Gastroesophageal sphincter (tissue), 4 donors: Measurements from ENCODE around the gene OCA2. TPM values are rescaled to one million over a fixed set of nuclear protein-coding genes. Genes with fewer than 3 reads are reported as not detected.
"Not testable (repeated sequence)": the region's sequence is repeated elsewhere in the genome, so short reads cannot be mapped to it uniquely, and the experiment has no call there.

Experiments
- ATAC-seq: fragments of 150-250 bp; one replicate; pipeline ENCODE4 v1.9.1; 2016; ENCODE audit warnings: mild to moderate bottlenecking, moderate library complexity
- H3K27ac ChIP-seq, 4 donors: fragments of 200-600 bp; sonication (generic) in 3 of 4; 1 replicate in 3 of 4; 2 replicates in 1 of 4; pipeline ENCODE4 v1.5.1; 2016 to 2019
- H3K27me3 ChIP-seq: fragments of 200-600 bp; sonication (generic); one replicate; pipeline ENCODE4 v1.5.1; 2019
- H3K36me3 ChIP-seq, 2 donors: fragments of 200-600 bp; sonication (generic); one replicate each; pipeline ENCODE4 v1.5.1; 2019; ENCODE audit warnings: control low read depth in 1 of 2
- H3K4me1 ChIP-seq, 3 donors: fragments of 200-600 bp; sonication (generic); 1 replicate in 2 of 3; 2 replicates in 1 of 3; pipeline ENCODE4 v1.5.1; 2016 to 2019; ENCODE audit warnings: control low read depth in 2 of 3
- H3K4me3 ChIP-seq, 2 donors: fragments of 200-600 bp; sonication (generic); one replicate each; pipeline ENCODE4 v1.5.1; 2019; ENCODE audit warnings: mild to moderate bottlenecking in 1 of 2, moderate library complexity in 1 of 2
- H3K9me3 ChIP-seq, 3 donors: fragments of 200-600 bp; sonication (generic); one replicate each; pipeline ENCODE4 v1.5.1; 2017 to 2019; ENCODE audit warnings: control low read depth in 2 of 3
- CTCF ChIP-seq, 4 experiments: fragments of 200-600 bp in 2 of 4; fragments of 450-650 bp in 2 of 4; sonication (generic) in 1 of 4; IDR thresholded peaks; one replicate each; pipeline ENCODE4 v1.5.1; 2017 to 2019; ENCODE audit warnings: antibody characterized with exemption in 4 of 4, mild to moderate bottlenecking in 2 of 4, moderate library complexity in 2 of 4
- EP300 ChIP-seq: sonication (generic); formaldehyde crosslinking; IDR thresholded peaks from one replicate; pipeline ENCODE4 v1.6.1; 2017; ENCODE audit warnings: antibody characterized with exemption, mild to moderate bottlenecking
- POLR2A ChIP-seq, 2 donors: fragments of 450-650 bp; IDR thresholded peaks; one replicate each; pipeline ENCODE4 v1.6.1; 2017; ENCODE audit warnings: antibody characterized with exemption in 2 of 2, mild to moderate bottlenecking in 2 of 2, moderate library complexity in 1 of 2
- POLR2AphosphoS5 ChIP-seq: sonication (generic); formaldehyde crosslinking; IDR thresholded peaks from one replicate; pipeline ENCODE4 v1.6.1; 2017; ENCODE audit warnings: antibody characterized with exemption
- WGBS, 2 donors: methylation state at CpG; one replicate each; pipeline ENCODE4 v1.1.5; 2018; ENCODE audit warnings: low coverage in 1 of 2; 5-methylcytosine and 5-hydroxymethylcytosine counted together
- total RNA-seq, 4 donors: library from RNA; depleted of rRNA; stranded (reverse); fragments of >200 nt; gene quantifications; one replicate each; pipeline ENCODE4 v1.1.0, GENCODE V29; 2016

OCA2 gene
- total RNA-seq, 4 donors from 2014 or later = 0.40 to 2.0 (median 1.1) TPM; not detected in 1

- no peak for ATAC-seq
- Histone ChIP-seq H3K9me3 (peaks cover 0 to 22% (median 0%) of the 10 kb centered on the region in 3 donors), H3K27me3 (no peaks in the 10 kb centered on the region), H3K27ac (no peak overlapping the region), H3K4me1 (no peaks in the 10 kb centered on the region), H3K4me3 (no peak overlapping the region), H3K36me3 (no peaks in the 10 kb centered on the region)
- TF ChIP-seq POLR2AphosphoS5 (no peak), POLR2A (IDR thresholded peaks at IDR 0.05) (no peak), CTCF (IDR thresholded peaks at IDR 0.05) (no peak), EP300 (no peak)
- WGBS, 2 donors = 94% methylated on average over 3 to 11 of the region's 13 CpGs
These were observed 329.5 kb downstream of the OCA2 start for GRCh38 chr15:27769652-27770051.

- TF ChIP-seq POLR2A (IDR thresholded peaks at IDR 0.05) = no peak
- no peak for TF ChIP-seq CTCF (IDR thresholded peaks at IDR 0.05)
- no peak for TF ChIP-seq POLR2AphosphoS5
These were observed 330.2 kb downstream of the OCA2 start for GRCh38 chr15:27768732-27769475.

GRCh38 chr15:27767918-27768640 lies 331.0 kb downstream of the OCA2 start:
- Histone ChIP-seq H3K27me3 (no peaks in the 10 kb centered on the region), H3K36me3 (no peaks in the 10 kb centered on the region), H3K4me1 (no peaks in the 10 kb centered on the region), H3K4me3 (no peak overlapping the region), H3K27ac (no peak overlapping the region), H3K9me3 (peaks cover 0 to 22% (median 0%) of the 10 kb centered on the region in 3 donors)
- 76 to 84% methylated on average over 8 to 14 of the region's 14 CpGs for WGBS, 2 donors
- no peak for ATAC-seq
- TF ChIP-seq CTCF (IDR thresholded peaks at IDR 0.05) (no peak), POLR2A (IDR thresholded peaks at IDR 0.05) (no peak), POLR2AphosphoS5 (no peak), EP300 (no peak)

More at GRCh38 chr15:27768732-27769475, 330.2 kb downstream of the OCA2 start:
- H3K4me1 ChIP-seq = no peaks in the 10 kb centered on the region
- no peak overlapping the region for H3K4me3 ChIP-seq
- no peak for ATAC-seq
- peaks cover 0 to 22% (median 0%) of the 10 kb centered on the region in 3 donors for H3K9me3 ChIP-seq
- no peak overlapping the region for H3K27ac ChIP-seq
- no peaks in the 10 kb centered on the region for H3K36me3 ChIP-seq
- no peaks in the 10 kb centered on the region for H3K27me3 ChIP-seq
- WGBS, 2 donors = 60 to 89% methylated on average over 5 to 12 of the region's 24 CpGs

GRCh38 chr15:27767430-27767829 lies 331.7 kb downstream of the OCA2 start:
- not testable (repeated sequence) for ATAC-seq, H3K36me3 ChIP-seq, H3K4me1 ChIP-seq, H3K4me3 ChIP-seq, H3K27me3 ChIP-seq, H3K27ac ChIP-seq
- H3K9me3 ChIP-seq = peaks cover 0 to 22% (median 0%) of the 10 kb centered on the region in 3 donors

- no peak for ATAC-seq
- TF ChIP-seq EP300 = no peak
- no peak for TF ChIP-seq POLR2A (IDR thresholded peaks at IDR 0.05)
- no peak overlapping the region for H3K27ac ChIP-seq
- WGBS, 2 donors = 100% methylated on average over 3 of the region's 3 CpGs; no CpG with 5 or more reads in 1 of the 2 donors
- no peaks in the 10 kb centered on the region for H3K27me3 ChIP-seq
- H3K4me1 ChIP-seq = no peaks in the 10 kb centered on the region
- peaks cover 0 to 14% (median 0%) of the 10 kb centered on the region in 3 donors for H3K9me3 ChIP-seq
- no peaks in the 10 kb centered on the region for H3K36me3 ChIP-seq
- no peak overlapping the region for H3K4me3 ChIP-seq
These were observed 334.8 kb downstream of the OCA2 start for GRCh38 chr15:27764339-27764738.

- ATAC-seq = no peak
- Histone ChIP-seq H3K4me1 (no peaks in the 10 kb centered on the region), H3K36me3 (no peaks in the 10 kb centered on the region), H3K9me3 (peaks cover 0 to 14% (median 0%) of the 10 kb centered on the region in 3 donors), H3K4me3 (no peak overlapping the region), H3K27ac (no peak overlapping the region), H3K27me3 (no peaks in the 10 kb centered on the region)
- no peak for TF ChIP-seq EP300
- no peak for TF ChIP-seq POLR2AphosphoS5
- TF ChIP-seq POLR2A (IDR thresholded peaks at IDR 0.05) = no peak
- no peak for TF ChIP-seq CTCF (IDR thresholded peaks at IDR 0.05)
- 80 to 90% methylated on average over 2 to 3 of the region's 3 CpGs for WGBS, 2 donors
These were observed 335.6 kb downstream of the OCA2 start for GRCh38 chr15:27763514-27763913.
